Measurements from ENCODE around the gene PRND.
"Not testable (repeated sequence)": the region's sequence is repeated elsewhere in the genome, so short reads cannot be mapped to it uniquely, and the experiment has no call there.

Gene PRND

GRCh38 chr20:4721719-4722118, at the start of gene PRND:
Gene PRND, plus strand, starts transcription at chr20:4721909. Its CDS starts 2,643 bp downstream, at chr20:4724552.
- no peak for DNase-seq

GRCh38 chr20:4672948-4673347, 48.8 kb upstream of the PRND start:
- no peak for DNase-seq

- DNase-seq: no peak
Observed at GRCh38 chr20:4673371-4674001, 48.2 kb upstream of the PRND start.

GRCh38 chr20:4674672-4675071, 47.0 kb upstream of the PRND start:
- DNase-seq: no peak

- no peak for DNase-seq
Observed at GRCh38 chr20:4677846-4678245, 43.9 kb upstream of the PRND start.

GRCh38 chr20:4681401-4681800, 40.3 kb upstream of the PRND start:
- no peak for DNase-seq

- DNase-seq: no peak
Observed at GRCh38 chr20:4681991-4682401, 39.7 kb upstream of the PRND start.

GRCh38 chr20:4682682-4683081, 39.0 kb upstream of the PRND start:
- no peak for DNase-seq

GRCh38 chr20:4683261-4683660, 38.4 kb upstream of the PRND start:
- no peak for DNase-seq

- DNase-seq: no peak
Observed at GRCh38 chr20:4684837-4685413, 36.8 kb upstream of the PRND start.

GRCh38 chr20:4685923-4686221, 35.8 kb upstream of the PRND start:
- DNase-seq: no peak

GRCh38 chr20:4688305-4688704, 33.4 kb upstream of the PRND start:
- DNase-seq: no peak

GRCh38 chr20:4689220-4689619, 32.5 kb upstream of the PRND start:
- DNase-seq: no peak

GRCh38 chr20:4691753-4692152, 30.0 kb upstream of the PRND start:
- DNase-seq: no peak

GRCh38 chr20:4694076-4694475, 27.6 kb upstream of the PRND start:
- no peak for DNase-seq

- DNase-seq: no peak
Observed at GRCh38 chr20:4697189-4697830, 24.4 kb upstream of the PRND start.

- DNase-seq: no peak
Observed at GRCh38 chr20:4697831-4698221, 23.9 kb upstream of the PRND start.

GRCh38 chr20:4699216-4699615, 22.5 kb upstream of the PRND start:
- no peak for DNase-seq

- no peak for DNase-seq
Observed at GRCh38 chr20:4699957-4700356, 21.8 kb upstream of the PRND start.

GRCh38 chr20:4702562-4703280, 19.0 kb upstream of the PRND start:
- no peak for DNase-seq

- DNase-seq: no peak
Observed at GRCh38 chr20:4703281-4703676, 18.4 kb upstream of the PRND start.

- not testable (repeated sequence) for DNase-seq
Observed at GRCh38 chr20:4706941-4707340, 14.8 kb upstream of the PRND start.

GRCh38 chr20:4708036-4708435, 13.7 kb upstream of the PRND start:
- no peak for DNase-seq

GRCh38 chr20:4708856-4709255, 12.9 kb upstream of the PRND start:
- DNase-seq: no peak
